ENCODE results near the gene THADA.

THADA gene

DNA sequence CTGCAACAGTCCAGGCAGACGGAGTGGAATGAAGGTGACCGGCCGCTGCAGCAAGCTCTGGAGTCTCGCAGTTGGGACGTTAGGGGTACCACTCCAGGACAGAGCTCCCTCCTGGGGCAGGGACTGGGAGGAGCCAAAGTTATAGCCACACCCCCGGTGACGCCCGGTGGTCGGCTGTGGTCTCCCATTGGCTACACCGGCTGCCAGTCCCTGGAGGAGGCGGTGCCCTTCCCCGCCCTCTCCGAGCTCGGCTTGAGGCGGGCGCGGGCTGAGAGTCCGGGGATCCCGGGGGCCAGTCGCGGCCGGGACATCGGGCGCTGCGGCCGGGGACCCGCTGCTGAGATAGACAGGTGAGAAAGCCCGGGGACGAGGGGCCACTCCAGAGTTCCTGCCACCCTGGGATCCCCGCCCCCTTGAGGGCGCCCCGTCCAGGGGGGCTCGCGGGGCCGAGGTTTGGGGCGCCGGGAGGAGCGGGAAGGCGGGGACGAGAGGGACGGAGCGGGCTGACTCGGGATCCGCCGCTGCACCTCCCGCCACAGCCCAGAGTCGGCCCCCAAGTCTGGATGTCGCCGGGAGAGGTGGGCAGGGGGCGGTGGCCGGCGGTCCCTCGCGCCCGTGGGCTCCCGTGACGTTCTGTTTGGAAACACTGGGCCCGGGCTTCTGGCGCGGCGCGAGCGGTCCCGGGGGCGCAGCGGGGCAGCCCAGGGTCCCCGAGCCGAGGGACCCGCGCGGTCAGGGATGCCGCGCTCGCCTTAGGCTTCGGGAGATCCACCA lies 41.4 kb upstream of the THADA start, which contains the start of gene PLEKHH2 (continued):
- TF ChIP-seq, protein P1, sequence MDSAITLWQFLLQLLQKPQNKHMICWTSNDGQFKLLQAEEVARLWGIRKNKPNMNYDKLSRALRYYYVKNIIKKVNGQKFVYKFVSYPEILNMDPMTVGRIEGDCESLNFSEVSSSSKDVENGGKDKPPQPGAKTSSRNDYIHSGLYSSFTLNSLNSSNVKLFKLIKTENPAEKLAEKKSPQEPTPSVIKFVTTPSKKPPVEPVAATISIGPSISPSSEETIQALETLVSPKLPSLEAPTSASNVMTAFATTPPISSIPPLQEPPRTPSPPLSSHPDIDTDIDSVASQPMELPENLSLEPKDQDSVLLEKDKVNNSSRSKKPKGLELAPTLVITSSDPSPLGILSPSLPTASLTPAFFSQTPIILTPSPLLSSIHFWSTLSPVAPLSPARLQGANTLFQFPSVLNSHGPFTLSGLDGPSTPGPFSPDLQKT (IDR thresholded peaks at IDR 0.05; ENCODE audit: borderline replicate concordance, low read depth, low read length), result no peak
- TF ChIP-seq RBAK (tag by site-specific recombination; IDR thresholded peaks at IDR 0.05) (no peak), ZFP37 (tag by site-specific recombination; IDR thresholded peaks at IDR 0.05) (no peak), KLF8 (tag by site-specific recombination; IDR thresholded peaks at IDR 0.05) (peak; percentile 55), FEZF1 (tag by site-specific recombination; IDR thresholded peaks at IDR 0.05) (no peak), ZIC2 (tag by site-specific recombination; IDR thresholded peaks at IDR 0.05) (no peak), ZBTB20 (tag by site-specific recombination; IDR thresholded peaks at IDR 0.05) (peak; percentile 68; the same call in 1 of the 2 replicates), ZXDB (tag by site-specific recombination; IDR thresholded peaks at IDR 0.05) (no peak), ZNF792 (tag by site-specific recombination; IDR thresholded peaks at IDR 0.05) (no peak), ZNF544 (tag by site-specific recombination; IDR thresholded peaks at IDR 0.05) (no peak), PRDM10 (tag by site-specific recombination; IDR thresholded peaks at IDR 0.05) (no peak), ZNF223 (tag by site-specific recombination; IDR thresholded peaks at IDR 0.05) (no peak), ZNF133 (tag by site-specific recombination; IDR thresholded peaks at IDR 0.05) (no peak), SALL2 (tag by site-specific recombination; IDR thresholded peaks at IDR 0.05; ENCODE audit: borderline replicate concordance) (no peak), ZNF391 (tag by site-specific recombination; IDR thresholded peaks at IDR 0.05; ENCODE audit: borderline replicate concordance, low read depth) (no peak), ZNF112 (tag by site-specific recombination; IDR thresholded peaks at IDR 0.05) (no peak), ZFP41 (tag by site-specific recombination; IDR thresholded peaks at IDR 0.05; ENCODE audit: borderline replicate concordance) (no peak), SP7 (tag by site-specific recombination; IDR thresholded peaks at IDR 0.05) (no peak), ZSCAN5A (tag by site-specific recombination; IDR thresholded peaks at IDR 0.05) (no peak), ZNF768 (tag by site-specific recombination; IDR thresholded peaks at IDR 0.05) (no peak), ZNF239 (tag by site-specific recombination; IDR thresholded peaks at IDR 0.05) (no peak), ZNF416 (tag by site-specific recombination; IDR thresholded peaks at IDR 0.05) (no peak), MZF1 (tag by site-specific recombination; IDR thresholded peaks at IDR 0.05; ENCODE audit: borderline replicate concordance) (no peak)
- TF ChIP-seq, protein P2, sequence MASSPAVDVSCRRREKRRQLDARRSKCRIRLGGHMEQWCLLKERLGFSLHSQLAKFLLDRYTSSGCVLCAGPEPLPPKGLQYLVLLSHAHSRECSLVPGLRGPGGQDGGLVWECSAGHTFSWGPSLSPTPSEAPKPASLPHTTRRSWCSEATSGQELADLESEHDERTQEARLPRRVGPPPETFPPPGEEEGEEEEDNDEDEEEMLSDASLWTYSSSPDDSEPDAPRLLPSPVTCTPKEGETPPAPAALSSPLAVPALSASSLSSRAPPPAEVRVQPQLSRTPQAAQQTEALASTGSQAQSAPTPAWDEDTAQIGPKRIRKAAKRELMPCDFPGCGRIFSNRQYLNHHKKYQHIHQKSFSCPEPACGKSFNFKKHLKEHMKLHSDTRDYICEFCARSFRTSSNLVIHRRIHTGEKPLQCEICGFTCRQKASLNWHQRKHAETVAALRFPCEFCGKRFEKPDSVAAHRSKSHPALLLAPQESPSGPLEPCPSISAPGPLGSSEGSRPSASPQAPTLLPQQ (tag by site-specific recombination; IDR thresholded peaks at IDR 0.05), result no peak
- TF ChIP-seq, protein P3, sequence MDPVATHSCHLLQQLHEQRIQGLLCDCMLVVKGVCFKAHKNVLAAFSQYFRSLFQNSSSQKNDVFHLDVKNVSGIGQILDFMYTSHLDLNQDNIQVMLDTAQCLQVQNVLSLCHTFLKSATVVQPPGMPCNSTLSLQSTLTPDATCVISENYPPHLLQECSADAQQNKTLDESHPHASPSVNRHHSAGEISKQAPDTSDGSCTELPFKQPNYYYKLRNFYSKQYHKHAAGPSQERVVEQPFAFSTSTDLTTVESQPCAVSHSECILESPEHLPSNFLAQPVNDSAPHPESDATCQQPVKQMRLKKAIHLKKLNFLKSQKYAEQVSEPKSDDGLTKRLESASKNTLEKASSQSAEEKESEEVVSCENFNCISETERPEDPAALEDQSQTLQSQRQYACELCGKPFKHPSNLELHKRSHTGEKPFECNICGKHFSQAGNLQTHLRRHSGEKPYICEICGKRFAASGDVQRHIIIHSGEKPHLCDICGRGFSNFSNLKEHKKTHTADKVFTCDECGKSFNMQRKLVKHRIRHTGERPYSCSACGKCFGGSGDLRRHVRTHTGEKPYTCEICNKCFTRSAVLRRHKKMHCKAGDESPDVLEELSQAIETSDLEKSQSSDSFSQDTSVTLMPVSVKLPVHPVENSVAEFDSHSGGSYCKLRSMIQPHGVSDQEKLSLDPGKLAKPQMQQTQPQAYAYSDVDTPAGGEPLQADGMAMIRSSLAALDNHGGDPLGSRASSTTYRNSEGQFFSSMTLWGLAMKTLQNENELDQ (tag by site-specific recombination; IDR thresholded peaks at IDR 0.05; ENCODE audit: low read depth), result no peak
- TF ChIP-seq, protein P4, sequence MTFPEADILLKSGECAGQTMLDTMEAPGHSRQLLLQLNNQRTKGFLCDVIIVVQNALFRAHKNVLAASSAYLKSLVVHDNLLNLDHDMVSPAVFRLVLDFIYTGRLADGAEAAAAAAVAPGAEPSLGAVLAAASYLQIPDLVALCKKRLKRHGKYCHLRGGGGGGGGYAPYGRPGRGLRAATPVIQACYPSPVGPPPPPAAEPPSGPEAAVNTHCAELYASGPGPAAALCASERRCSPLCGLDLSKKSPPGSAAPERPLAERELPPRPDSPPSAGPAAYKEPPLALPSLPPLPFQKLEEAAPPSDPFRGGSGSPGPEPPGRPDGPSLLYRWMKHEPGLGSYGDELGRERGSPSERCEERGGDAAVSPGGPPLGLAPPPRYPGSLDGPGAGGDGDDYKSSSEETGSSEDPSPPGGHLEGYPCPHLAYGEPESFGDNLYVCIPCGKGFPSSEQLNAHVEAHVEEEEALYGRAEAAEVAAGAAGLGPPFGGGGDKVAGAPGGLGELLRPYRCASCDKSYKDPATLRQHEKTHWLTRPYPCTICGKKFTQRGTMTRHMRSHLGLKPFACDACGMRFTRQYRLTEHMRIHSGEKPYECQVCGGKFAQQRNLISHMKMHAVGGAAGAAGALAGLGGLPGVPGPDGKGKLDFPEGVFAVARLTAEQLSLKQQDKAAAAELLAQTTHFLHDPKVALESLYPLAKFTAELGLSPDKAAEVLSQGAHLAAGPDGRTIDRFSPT (tag by site-specific recombination; IDR thresholded peaks at IDR 0.05), result no peak

Measured in HEK293 (cell line).